SU-DHL-6 (cell line): ENCODE measurements around the gene AFAP1.

Experiments used
- EZH2phosphoT487 ChIP-seq: fragments of 200-600 bp; sonication (generic), shearing (Covaris generic); conservative IDR thresholded peaks from 2 replicates; pipeline ENCODE4 v1.6.1; 2018; ENCODE audit warnings: mild to moderate bottlenecking, antibody characterized with exemption, low read length, moderate library complexity, mixed read lengths
- TF ChIP-seq, protein P1 (sequence below): fragments of 200-600 bp; sonication (generic); IDR thresholded peaks from one replicate; pipeline ENCODE4 v1.5.1; 2017; ENCODE audit warnings: antibody characterized with exemption, mild to moderate bottlenecking, low read length, moderate library complexity; ENCODE audit not compliant: insufficient read depth, poor library complexity, severe bottlenecking

DNA sequence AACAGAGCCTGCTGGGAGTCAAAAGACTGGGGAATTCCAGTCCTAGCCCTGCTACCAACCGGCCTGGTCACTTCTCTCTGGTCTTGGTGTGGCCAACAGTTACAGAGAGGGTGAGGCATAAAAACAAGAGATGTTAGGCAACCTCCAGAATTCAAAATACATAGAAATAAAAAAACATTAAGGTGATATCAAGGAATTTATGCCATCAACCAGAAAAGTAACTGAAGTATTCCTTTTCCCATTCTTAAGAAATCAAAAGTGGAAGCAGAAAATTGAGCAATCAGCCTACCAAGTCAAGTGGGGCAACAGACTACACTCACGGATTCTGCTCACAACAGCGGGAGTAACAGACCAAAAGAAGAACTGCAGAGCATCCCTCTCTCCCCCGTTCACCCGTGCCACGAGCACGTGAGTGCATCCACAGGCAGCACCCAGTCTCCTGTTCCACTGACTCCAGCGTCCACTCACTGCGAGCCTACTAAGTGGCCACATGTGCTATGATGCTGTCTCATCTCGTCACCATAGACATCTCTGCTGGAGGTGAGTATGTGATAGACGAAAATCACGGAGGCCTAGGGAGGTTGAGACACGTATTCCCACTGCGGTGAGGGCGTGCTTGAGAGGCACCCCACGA, 29.3 kb downstream of the AFAP1 start:
- TF ChIP-seq, protein P1, sequence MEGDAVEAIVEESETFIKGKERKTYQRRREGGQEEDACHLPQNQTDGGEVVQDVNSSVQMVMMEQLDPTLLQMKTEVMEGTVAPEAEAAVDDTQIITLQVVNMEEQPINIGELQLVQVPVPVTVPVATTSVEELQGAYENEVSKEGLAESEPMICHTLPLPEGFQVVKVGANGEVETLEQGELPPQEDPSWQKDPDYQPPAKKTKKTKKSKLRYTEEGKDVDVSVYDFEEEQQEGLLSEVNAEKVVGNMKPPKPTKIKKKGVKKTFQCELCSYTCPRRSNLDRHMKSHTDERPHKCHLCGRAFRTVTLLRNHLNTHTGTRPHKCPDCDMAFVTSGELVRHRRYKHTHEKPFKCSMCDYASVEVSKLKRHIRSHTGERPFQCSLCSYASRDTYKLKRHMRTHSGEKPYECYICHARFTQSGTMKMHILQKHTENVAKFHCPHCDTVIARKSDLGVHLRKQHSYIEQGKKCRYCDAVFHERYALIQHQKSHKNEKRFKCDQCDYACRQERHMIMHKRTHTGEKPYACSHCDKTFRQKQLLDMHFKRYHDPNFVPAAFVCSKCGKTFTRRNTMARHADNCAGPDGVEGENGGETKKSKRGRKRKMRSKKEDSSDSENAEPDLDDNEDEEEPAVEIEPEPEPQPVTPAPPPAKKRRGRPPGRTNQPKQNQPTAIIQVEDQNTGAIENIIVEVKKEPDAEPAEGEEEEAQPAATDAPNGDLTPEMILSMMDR, result no peak
- no peak for TF ChIP-seq EZH2phosphoT487
